ENCODE measurements around the gene CWC27.

The CWC27 gene

DNA sequence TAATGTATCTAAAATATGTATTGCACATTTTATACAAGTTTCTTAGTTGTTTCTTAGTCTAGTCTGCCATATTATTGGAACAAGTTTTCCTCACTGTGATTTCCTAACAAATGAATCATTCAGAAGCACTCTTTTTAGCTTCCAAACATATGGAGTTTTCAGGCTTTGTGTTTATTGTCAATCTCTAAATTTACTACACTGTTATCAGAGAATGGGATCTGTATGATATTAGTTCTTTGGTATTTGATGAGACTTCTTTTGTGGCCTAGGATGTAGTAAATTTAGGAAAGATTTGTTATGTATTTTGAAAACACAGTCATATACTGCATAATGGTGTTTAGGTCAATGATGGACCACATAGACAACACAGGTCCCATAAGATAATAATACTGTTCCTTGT lies 25.9 kb upstream of the CWC27 start:
- no peak overlapping the region for H3K4me3 ChIP-seq (IDR thresholded peaks at IDR 0.05; ENCODE audit: insufficient read depth, low read depth, low read length)
- H3K4me2 ChIP-seq = no peak overlapping the region
- no peak for TF ChIP-seq CTCF (conservative IDR thresholded peaks at IDR 0.05; ENCODE audit: low read depth, low read length)
- no peaks in the 10 kb centered on the region for H3K4me1 ChIP-seq (ENCODE audit: low read depth, poor library complexity, severe bottlenecking)
- no peaks in the 10 kb centered on the region for H4K20me1 ChIP-seq (ENCODE audit: insufficient read depth)
- no peaks in the 10 kb centered on the region for H3K27me3 ChIP-seq (ENCODE audit: insufficient read depth, low read depth)
- H3K79me2 ChIP-seq (ENCODE audit: insufficient read depth, low read depth) = no peaks in the 10 kb centered on the region
- no peaks in the 10 kb centered on the region for H3K36me3 ChIP-seq (ENCODE audit: insufficient read depth)
- no peak overlapping the region for H2AFZ ChIP-seq (ENCODE audit: low read depth)
- H3K9ac ChIP-seq = no peak overlapping the region
- H3K27ac ChIP-seq = no peak overlapping the region

DNA sequence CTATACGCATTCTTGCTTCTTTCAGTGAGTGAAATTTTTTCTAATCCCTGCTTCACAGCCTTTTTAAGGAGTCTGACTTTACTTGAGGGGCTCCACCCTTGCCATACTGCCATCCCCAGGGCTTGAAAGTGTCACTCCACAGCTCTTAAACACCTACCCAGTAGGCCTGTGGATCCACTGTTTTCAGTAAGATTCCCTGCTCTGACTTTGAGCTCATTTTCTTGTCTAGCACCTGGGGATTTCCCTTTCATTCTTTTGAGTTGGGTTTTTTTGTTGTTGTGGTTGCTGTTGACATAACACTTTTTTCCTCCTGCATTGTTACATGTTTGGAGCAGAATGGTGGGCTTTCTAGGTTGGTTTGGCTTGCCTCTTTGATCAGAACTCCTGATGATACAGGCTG lies 23.8 kb upstream of the CWC27 start:
- no peaks in the 10 kb centered on the region for H4K20me1 ChIP-seq (ENCODE audit: insufficient read depth)
- no peak overlapping the region for H3K4me2 ChIP-seq
- H3K27me3 ChIP-seq (ENCODE audit: insufficient read depth, low read depth) = no peaks in the 10 kb centered on the region
- H3K4me3 ChIP-seq (IDR thresholded peaks at IDR 0.05; ENCODE audit: insufficient read depth, low read depth, low read length) = no peak overlapping the region
- no peaks in the 10 kb centered on the region for H3K36me3 ChIP-seq (ENCODE audit: insufficient read depth)
- H3K9ac ChIP-seq = no peak overlapping the region
- no peaks in the 10 kb centered on the region for H3K4me1 ChIP-seq (ENCODE audit: low read depth, poor library complexity, severe bottlenecking)
- H3K27ac ChIP-seq = no peak overlapping the region
- TF ChIP-seq CTCF (conservative IDR thresholded peaks at IDR 0.05; ENCODE audit: low read depth, low read length) = no peak
- H3K79me2 ChIP-seq (ENCODE audit: insufficient read depth, low read depth) = no peaks in the 10 kb centered on the region
- H2AFZ ChIP-seq (ENCODE audit: low read depth) = no peak overlapping the region

DNA sequence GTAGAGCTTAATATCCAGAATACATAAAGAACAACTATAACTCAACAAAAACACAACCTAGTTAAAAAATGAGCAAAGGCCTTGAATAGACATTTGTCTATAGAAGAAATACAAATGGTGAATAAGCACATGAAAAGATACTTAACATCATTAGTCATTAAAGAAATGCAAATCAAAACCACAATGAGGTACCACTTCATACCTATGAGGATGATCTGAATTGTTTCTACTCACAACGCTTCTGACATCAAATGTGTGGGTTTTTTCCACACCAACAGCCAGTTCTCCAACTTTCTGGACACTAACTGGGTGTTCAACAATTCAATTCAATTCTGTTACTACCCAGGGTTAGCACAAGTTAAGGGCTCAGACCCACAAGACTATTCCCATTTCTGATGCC lies 22.3 kb upstream of the CWC27 start:
- Histone ChIP-seq H3K9ac (no peak overlapping the region), H3K4me2 (no peak overlapping the region), H2AFZ (ENCODE audit: low read depth) (no peak overlapping the region), H3K36me3 (ENCODE audit: insufficient read depth) (no peaks in the 10 kb centered on the region), H3K27me3 (ENCODE audit: insufficient read depth, low read depth) (no peaks in the 10 kb centered on the region), H3K79me2 (ENCODE audit: insufficient read depth, low read depth) (no peaks in the 10 kb centered on the region), H3K4me3 (IDR thresholded peaks at IDR 0.05; ENCODE audit: insufficient read depth, low read depth, low read length) (no peak overlapping the region), H4K20me1 (ENCODE audit: insufficient read depth) (no peaks in the 10 kb centered on the region), H3K4me1 (ENCODE audit: low read depth, poor library complexity, severe bottlenecking) (no peaks in the 10 kb centered on the region), H3K27ac (no peak overlapping the region)
- no peak for TF ChIP-seq CTCF (conservative IDR thresholded peaks at IDR 0.05; ENCODE audit: low read depth, low read length)

DNA sequence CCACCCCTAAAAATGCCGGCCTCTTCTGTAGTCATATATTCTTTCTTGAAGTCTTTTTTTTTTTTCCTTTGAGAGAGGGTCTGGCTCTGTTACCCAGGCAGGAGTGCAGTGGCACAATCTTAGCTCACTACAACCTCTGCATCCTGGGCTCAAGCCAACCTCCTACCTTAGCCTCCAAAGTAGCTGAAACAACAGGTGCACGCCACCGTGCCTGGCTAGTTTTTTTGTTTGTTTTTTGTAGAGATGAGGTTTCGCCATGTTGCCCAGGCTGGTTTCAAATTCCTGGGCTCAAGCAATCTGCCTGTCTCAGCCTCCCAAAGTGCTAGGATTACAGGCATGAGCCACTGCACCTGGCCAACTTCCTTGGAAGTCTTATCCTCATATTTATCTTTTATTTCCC lies 19.3 kb upstream of the CWC27 start:
- Histone ChIP-seq H3K4me2 (no peak overlapping the region), H2AFZ (ENCODE audit: low read depth) (no peak overlapping the region), H3K27me3 (ENCODE audit: insufficient read depth, low read depth) (no peaks in the 10 kb centered on the region), H3K9ac (no peak overlapping the region), H3K4me1 (ENCODE audit: low read depth, poor library complexity, severe bottlenecking) (no peaks in the 10 kb centered on the region), H4K20me1 (ENCODE audit: insufficient read depth) (no peaks in the 10 kb centered on the region), H3K27ac (no peak overlapping the region), H3K79me2 (ENCODE audit: insufficient read depth, low read depth) (no peaks in the 10 kb centered on the region), H3K4me3 (IDR thresholded peaks at IDR 0.05; ENCODE audit: insufficient read depth, low read depth, low read length) (no peak overlapping the region), H3K36me3 (ENCODE audit: insufficient read depth) (no peaks in the 10 kb centered on the region; the same call in 1 of the 2 replicates)
- TF ChIP-seq CTCF (conservative IDR thresholded peaks at IDR 0.05; ENCODE audit: low read depth, low read length) = no peak

GRCh38 chr5:64754066-64754465 lies 14.7 kb upstream of the CWC27 start:
- Histone ChIP-seq H3K4me2 (no peak overlapping the region), H3K4me1 (ENCODE audit: low read depth, poor library complexity, severe bottlenecking) (no peaks in the 10 kb centered on the region), H3K79me2 (ENCODE audit: insufficient read depth, low read depth) (no peaks in the 10 kb centered on the region), H3K27me3 (ENCODE audit: insufficient read depth, low read depth) (no peaks in the 10 kb centered on the region), H3K36me3 (ENCODE audit: insufficient read depth) (no peaks in the 10 kb centered on the region; the same call in 1 of the 2 replicates), H3K4me3 (IDR thresholded peaks at IDR 0.05; ENCODE audit: insufficient read depth, low read depth, low read length) (no peak overlapping the region), H2AFZ (ENCODE audit: low read depth) (no peak overlapping the region), H3K9ac (no peak overlapping the region), H4K20me1 (ENCODE audit: insufficient read depth) (no peaks in the 10 kb centered on the region), H3K27ac (no peak overlapping the region)
- TF ChIP-seq CTCF (conservative IDR thresholded peaks at IDR 0.05; ENCODE audit: low read depth, low read length) = no peak
